Measurements from ENCODE around the gene PER1. TPM values are rescaled to one million over a fixed set of nuclear protein-coding genes. Genes with fewer than 3 reads are reported as not detected.

PER1 gene
- total RNA-seq, 1 donor from 2014 or later, result 30.0 TPM

- H3K4me3 Mint-ChIP-seq (ENCODE audit: unreplicated experiment), result peak overlapping the region; percentile 87
- no peak overlapping the region for H3K27ac Mint-ChIP-seq (ENCODE audit: unreplicated experiment)
- H3K9me3 Mint-ChIP-seq (ENCODE audit: unreplicated experiment), result no peaks in the 10 kb centered on the region
- TF ChIP-seq CTCF (IDR thresholded peaks at IDR 0.05; ENCODE audit: unreplicated experiment), result no peak
- DNase-seq (ENCODE audit: low spot score), result no peak
- H3K27me3 Mint-ChIP-seq (ENCODE audit: unreplicated experiment), result peaks cover 62% of the 10 kb centered on the region
- H3K4me1 Mint-ChIP-seq (ENCODE audit: unreplicated experiment), result peaks cover 63% of the 10 kb centered on the region
- H3K36me3 Mint-ChIP-seq (ENCODE audit: low read depth, unreplicated experiment), result peaks cover 31% of the 10 kb centered on the region
Observed at GRCh38 chr17:8122924-8123694, 29.1 kb downstream of the PER1 start.

- H3K4me3 Mint-ChIP-seq (ENCODE audit: unreplicated experiment), result peak overlapping the region; percentile 87
- H3K36me3 Mint-ChIP-seq (ENCODE audit: low read depth, unreplicated experiment), result peaks cover 31% of the 10 kb centered on the region
- peaks cover 62% of the 10 kb centered on the region for H3K27me3 Mint-ChIP-seq (ENCODE audit: unreplicated experiment)
- no peak for TF ChIP-seq CTCF (IDR thresholded peaks at IDR 0.05; ENCODE audit: unreplicated experiment)
- H3K27ac Mint-ChIP-seq (ENCODE audit: unreplicated experiment), result no peak overlapping the region
- H3K9me3 Mint-ChIP-seq (ENCODE audit: unreplicated experiment), result no peaks in the 10 kb centered on the region
- H3K4me1 Mint-ChIP-seq (ENCODE audit: unreplicated experiment), result peaks cover 68% of the 10 kb centered on the region
- DNase-seq (ENCODE audit: low spot score), result no peak
Observed at GRCh38 chr17:8122422-8122923, 29.7 kb downstream of the PER1 start.

- TF ChIP-seq CTCF (IDR thresholded peaks at IDR 0.05; ENCODE audit: unreplicated experiment), result peak; percentile 36
- peak; percentile 69 for DNase-seq (ENCODE audit: low spot score)
- Mint-ChIP-seq H3K4me1 (ENCODE audit: unreplicated experiment) (peaks cover 65% of the 10 kb centered on the region), H3K36me3 (ENCODE audit: low read depth, unreplicated experiment) (peaks cover 27% of the 10 kb centered on the region), H3K4me3 (ENCODE audit: unreplicated experiment) (no peak overlapping the region), H3K27ac (ENCODE audit: unreplicated experiment) (no peak overlapping the region), H3K9me3 (ENCODE audit: unreplicated experiment) (no peaks in the 10 kb centered on the region), H3K27me3 (ENCODE audit: unreplicated experiment) (peaks cover 58% of the 10 kb centered on the region)
Observed at GRCh38 chr17:8121681-8122421, 30.4 kb downstream of the PER1 start.

GRCh38 chr17:8121407-8121680 lies 30.9 kb downstream of the PER1 start:
- Mint-ChIP-seq H3K4me3 (ENCODE audit: unreplicated experiment) (no peak overlapping the region), H3K27me3 (ENCODE audit: unreplicated experiment) (peaks cover 55% of the 10 kb centered on the region), H3K36me3 (ENCODE audit: low read depth, unreplicated experiment) (peaks cover 24% of the 10 kb centered on the region), H3K27ac (ENCODE audit: unreplicated experiment) (no peak overlapping the region), H3K9me3 (ENCODE audit: unreplicated experiment) (no peaks in the 10 kb centered on the region), H3K4me1 (ENCODE audit: unreplicated experiment) (peaks cover 61% of the 10 kb centered on the region)
- no peak for TF ChIP-seq CTCF (IDR thresholded peaks at IDR 0.05; ENCODE audit: unreplicated experiment)
- no peak for DNase-seq (ENCODE audit: low spot score)
